Neural cell (in vitro differentiated cells): ENCODE measurements around the gene PRDM15. TPM values are rescaled to one million over a fixed set of nuclear protein-coding genes. Genes with fewer than 3 reads are reported as not detected.
A peak's percentile ranks its signal among the peaks of the same experiment; 100 is the strongest.

ENCODE experiments used
- H2AFZ ChIP-seq: fragments of 200-600, 300-800 bp; sonication (generic), shearing (Covaris generic); 2 replicates; pipeline ENCODE4 v1.6.0; 2014; ENCODE audit warnings: low read depth, mild to moderate bottlenecking, antibody characterized with exemption, low read length, moderate library complexity
- H3F3A ChIP-seq: fragments of 200-600 bp; shearing (Covaris generic); 2 replicates; pipeline ENCODE4 v1.6.1; 2016; ENCODE audit warnings: mild to moderate bottlenecking, moderate library complexity, mixed read lengths, antibody characterized with exemption, low read length; ENCODE audit not compliant: insufficient read depth, poor library complexity, severe bottlenecking
- H3K27ac ChIP-seq: fragments of 200-600, 300-800 bp; sonication (generic), shearing (Covaris generic); 2 replicates; pipeline ENCODE4 v1.5.1; 2014; ENCODE audit warnings: mild to moderate bottlenecking, low read length, moderate library complexity
- H3K27me3 ChIP-seq: fragments of 300-800, 200-600 bp; sonication (generic), shearing (Covaris generic); 2 replicates; pipeline ENCODE4 v1.6.0; 2014; ENCODE audit warnings: mild to moderate bottlenecking, low read depth, low read length, moderate library complexity; ENCODE audit not compliant: insufficient read depth
- H3K36me3 ChIP-seq: fragments of 300-800, 200-600 bp; sonication (generic), shearing (Covaris generic); 2 replicates; pipeline ENCODE4 v1.5.1; 2014; ENCODE audit warnings: mild to moderate bottlenecking, antibody characterized with exemption, low read length, moderate library complexity; ENCODE audit not compliant: insufficient read depth
- H3K4me2 ChIP-seq: fragments of 300-800, 200-600 bp; sonication (generic), shearing (Covaris generic); 2 replicates; pipeline ENCODE4 v1.6.0; 2014; ENCODE audit warnings: mild to moderate bottlenecking, low read length
- H3K4me3 ChIP-seq: fragments of 300-800, 200-600 bp; sonication (generic), shearing (Covaris generic); 2 replicates; pipeline ENCODE4 v1.5.1; 2014; ENCODE audit warnings: mild to moderate bottlenecking, low read length, moderate library complexity
- H3K79me2 ChIP-seq: fragments of 200-600 bp; shearing (Covaris generic); replicated peaks from 2 replicates; pipeline ENCODE4 v1.6.0; 2014; ENCODE audit warnings: mild to moderate bottlenecking, low read length, moderate library complexity; ENCODE audit not compliant: insufficient read depth
- H3K9ac ChIP-seq: fragments of 300-800, 200-600 bp; sonication (generic), shearing (Covaris generic); 2 replicates; pipeline ENCODE4 v1.6.1; 2016; ENCODE audit warnings: mild to moderate bottlenecking, low read length, mixed read lengths
- H3K9me2 ChIP-seq: fragments of 200-600 bp; shearing (Covaris generic); 2 replicates; pipeline ENCODE4 v1.6.1; 2016; ENCODE audit warnings: mild to moderate bottlenecking, low read length, mixed read lengths; ENCODE audit not compliant: insufficient read depth
- H3K9me3 ChIP-seq: fragments of 200-600, 300-800 bp; sonication (generic), shearing (Covaris generic); 2 replicates; pipeline ENCODE4 v1.6.1; 2016; ENCODE audit warnings: mild to moderate bottlenecking, mixed run types, low read length, moderate library complexity, mixed read lengths
- H4K20me1 ChIP-seq: fragments of 200-600 bp; shearing (Covaris generic); 2 replicates; pipeline ENCODE4 v1.6.1; 2016; ENCODE audit warnings: mild to moderate bottlenecking, mixed run types; ENCODE audit not compliant: insufficient read depth
- EP300 ChIP-seq: fragments of 450-650 bp; conservative IDR thresholded peaks from 2 replicates; pipeline ENCODE4 v1.6.1; 2014; ENCODE audit warnings: antibody characterized with exemption, mild to moderate bottlenecking, moderate library complexity; ENCODE audit not compliant: poor library complexity, severe bottlenecking
- EZH2 ChIP-seq: fragments of 200-600, 300-800 bp; shearing (Covaris generic), sonication (generic); IDR thresholded peaks from 2 replicates; pipeline ENCODE4 v1.6.1; 2014; ENCODE audit warnings: antibody characterized with exemption, low read length, borderline replicate concordance, mild to moderate bottlenecking; ENCODE audit not compliant: insufficient read depth, poor library complexity, severe bottlenecking
- MXI1 ChIP-seq: fragments of 450-650 bp; conservative IDR thresholded peaks from 2 replicates; pipeline ENCODE4 v1.6.1; 2014; ENCODE audit warnings: antibody characterized with exemption, mild to moderate bottlenecking; ENCODE audit not compliant: poor library complexity, severe bottlenecking
- POLR2AphosphoS5 ChIP-seq: IDR thresholded peaks from 2 replicates; pipeline ENCODE4 v1.6.1; 2012
- RAD21 ChIP-seq: fragments of 450-650 bp; conservative IDR thresholded peaks from 2 replicates; pipeline ENCODE4 v1.6.1; 2014; ENCODE audit warnings: antibody characterized with exemption, mild to moderate bottlenecking, moderate library complexity
- SMC3 ChIP-seq: fragments of 450-650 bp; conservative IDR thresholded peaks from 2 replicates; pipeline ENCODE4 v1.6.1; 2014; ENCODE audit warnings: antibody characterized with exemption, mild to moderate bottlenecking, moderate library complexity; ENCODE audit not compliant: poor library complexity
- polyA plus RNA-seq: library from polyadenylated mRNA; depleted of rRNA; stranded (reverse); fragments of >200 nt; gene quantifications from 2 replicates; pipeline ENCODE4 v1.2.3, GENCODE V29; 2014
- TF ChIP-seq, protein P1 (sequence below): IDR thresholded peaks from 2 replicates; pipeline ENCODE4 v1.6.1; 2012; ENCODE audit warnings: borderline replicate concordance
- TF ChIP-seq, protein P2 (sequence below): fragments of 450-650 bp; IDR thresholded peaks from 2 replicates; pipeline ENCODE4 v1.5.1; 2014; ENCODE audit warnings: antibody characterized with exemption, mild to moderate bottlenecking, moderate library complexity; ENCODE audit not compliant: poor library complexity, severe bottlenecking

The PRDM15 gene
- polyA plus RNA-seq, 1 donor from 2014 or later, result 4.1 TPM

DNA sequence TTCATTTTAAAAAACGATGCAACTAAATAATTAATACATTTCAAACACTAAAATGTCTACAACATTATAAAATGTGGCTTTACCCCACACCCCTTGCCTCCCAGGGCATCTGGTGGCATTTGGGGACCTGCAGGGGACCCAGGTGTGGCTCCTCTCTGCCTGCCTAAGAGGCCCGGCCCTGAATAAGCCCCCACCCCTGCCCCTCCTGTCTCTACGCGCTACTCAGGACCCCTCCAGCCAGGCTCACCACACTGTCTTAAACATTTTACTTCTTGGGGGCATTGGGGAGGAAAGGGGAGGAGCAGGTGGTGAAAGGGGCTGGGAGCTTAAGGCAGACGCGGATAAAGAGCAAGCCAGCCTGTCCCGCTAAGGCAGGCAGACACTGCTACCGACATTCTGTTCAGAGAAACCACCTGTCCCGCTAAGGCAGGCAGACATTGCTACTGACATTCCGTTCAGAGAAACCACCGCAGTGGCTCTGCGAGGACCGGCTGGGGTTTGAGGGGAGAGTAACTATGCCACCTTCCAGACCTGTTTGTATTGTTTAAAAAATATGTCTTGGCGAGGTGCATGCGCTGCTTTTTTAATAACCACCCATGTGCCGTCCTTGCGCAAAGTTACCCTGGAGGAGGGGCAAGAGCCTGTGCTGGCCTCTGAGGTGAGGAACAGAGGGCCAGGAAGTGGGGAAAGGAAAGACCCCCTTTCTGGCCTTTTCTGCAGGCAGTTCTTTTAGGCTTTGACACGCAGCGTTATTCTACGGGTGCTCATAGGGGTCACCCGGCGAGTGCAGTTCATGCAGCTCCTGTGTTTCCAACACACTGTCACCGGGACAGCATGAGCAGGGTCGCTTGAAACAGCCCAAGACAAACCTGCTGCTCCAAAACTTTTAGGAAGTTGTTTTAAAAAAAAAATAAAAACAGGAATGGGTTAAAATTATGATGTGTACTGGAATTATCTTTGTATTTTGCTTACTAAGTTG lies 61.0 kb downstream of the PRDM15 start:
- H3K36me3 ChIP-seq, result no peaks in the 10 kb centered on the region
- H3K9me3 ChIP-seq, result no peaks in the 10 kb centered on the region
- H2AFZ ChIP-seq, result no peak overlapping the region
- H3K9me2 ChIP-seq, result no peaks in the 10 kb centered on the region
- no peak overlapping the region for H3K4me3 ChIP-seq
- TF ChIP-seq MXI1 (no peak), SMC3 (no peak), EZH2 (no peak)
- H3F3A ChIP-seq, result no peaks in the 10 kb centered on the region
- no peak overlapping the region for H3K27ac ChIP-seq
- no peaks in the 10 kb centered on the region for H4K20me1 ChIP-seq
- H3K27me3 ChIP-seq, result no peaks in the 10 kb centered on the region
- H3K9ac ChIP-seq, result no peak overlapping the region
- no peaks in the 10 kb centered on the region for H3K79me2 ChIP-seq
- H3K4me2 ChIP-seq, result no peak overlapping the region

DNA sequence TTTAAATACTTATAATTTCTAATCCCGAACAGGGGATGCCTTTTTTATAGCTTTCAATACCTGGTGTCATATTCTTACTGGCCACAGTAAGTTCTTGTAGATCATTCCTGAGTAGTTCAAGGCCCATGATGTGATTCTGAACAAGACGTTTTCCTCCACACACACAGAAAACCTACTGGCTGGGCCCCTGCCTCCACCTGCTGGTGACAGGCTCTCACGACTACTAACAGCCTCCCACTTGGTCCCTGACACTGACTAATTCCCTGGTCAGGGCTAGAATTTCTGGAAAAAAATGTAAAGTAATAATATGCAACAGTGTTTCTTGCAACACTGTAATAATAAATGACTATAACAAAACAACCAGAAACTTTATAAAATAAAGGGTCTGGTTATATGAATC lies 61.9 kb downstream of the PRDM15 start:
- H3K79me2 ChIP-seq, result no peaks in the 10 kb centered on the region
- H3K27ac ChIP-seq, result no peak overlapping the region
- H3K4me2 ChIP-seq, result no peak overlapping the region
- TF ChIP-seq EZH2 (no peak), RAD21 (peak; percentile 89), MXI1 (no peak), EP300 (no peak), SMC3 (peak; percentile 94), POLR2AphosphoS5 (no peak)
- TF ChIP-seq, protein P1, sequence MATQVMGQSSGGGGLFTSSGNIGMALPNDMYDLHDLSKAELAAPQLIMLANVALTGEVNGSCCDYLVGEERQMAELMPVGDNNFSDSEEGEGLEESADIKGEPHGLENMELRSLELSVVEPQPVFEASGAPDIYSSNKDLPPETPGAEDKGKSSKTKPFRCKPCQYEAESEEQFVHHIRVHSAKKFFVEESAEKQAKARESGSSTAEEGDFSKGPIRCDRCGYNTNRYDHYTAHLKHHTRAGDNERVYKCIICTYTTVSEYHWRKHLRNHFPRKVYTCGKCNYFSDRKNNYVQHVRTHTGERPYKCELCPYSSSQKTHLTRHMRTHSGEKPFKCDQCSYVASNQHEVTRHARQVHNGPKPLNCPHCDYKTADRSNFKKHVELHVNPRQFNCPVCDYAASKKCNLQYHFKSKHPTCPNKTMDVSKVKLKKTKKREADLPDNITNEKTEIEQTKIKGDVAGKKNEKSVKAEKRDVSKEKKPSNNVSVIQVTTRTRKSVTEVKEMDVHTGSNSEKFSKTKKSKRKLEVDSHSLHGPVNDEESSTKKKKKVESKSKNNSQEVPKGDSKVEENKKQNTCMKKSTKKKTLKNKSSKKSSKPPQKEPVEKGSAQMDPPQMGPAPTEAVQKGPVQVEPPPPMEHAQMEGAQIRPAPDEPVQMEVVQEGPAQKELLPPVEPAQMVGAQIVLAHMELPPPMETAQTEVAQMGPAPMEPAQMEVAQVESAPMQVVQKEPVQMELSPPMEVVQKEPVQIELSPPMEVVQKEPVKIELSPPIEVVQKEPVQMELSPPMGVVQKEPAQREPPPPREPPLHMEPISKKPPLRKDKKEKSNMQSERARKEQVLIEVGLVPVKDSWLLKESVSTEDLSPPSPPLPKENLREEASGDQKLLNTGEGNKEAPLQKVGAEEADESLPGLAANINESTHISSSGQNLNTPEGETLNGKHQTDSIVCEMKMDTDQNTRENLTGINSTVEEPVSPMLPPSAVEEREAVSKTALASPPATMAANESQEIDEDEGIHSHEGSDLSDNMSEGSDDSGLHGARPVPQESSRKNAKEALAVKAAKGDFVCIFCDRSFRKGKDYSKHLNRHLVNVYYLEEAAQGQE, result no peak
- TF ChIP-seq, protein P2, sequence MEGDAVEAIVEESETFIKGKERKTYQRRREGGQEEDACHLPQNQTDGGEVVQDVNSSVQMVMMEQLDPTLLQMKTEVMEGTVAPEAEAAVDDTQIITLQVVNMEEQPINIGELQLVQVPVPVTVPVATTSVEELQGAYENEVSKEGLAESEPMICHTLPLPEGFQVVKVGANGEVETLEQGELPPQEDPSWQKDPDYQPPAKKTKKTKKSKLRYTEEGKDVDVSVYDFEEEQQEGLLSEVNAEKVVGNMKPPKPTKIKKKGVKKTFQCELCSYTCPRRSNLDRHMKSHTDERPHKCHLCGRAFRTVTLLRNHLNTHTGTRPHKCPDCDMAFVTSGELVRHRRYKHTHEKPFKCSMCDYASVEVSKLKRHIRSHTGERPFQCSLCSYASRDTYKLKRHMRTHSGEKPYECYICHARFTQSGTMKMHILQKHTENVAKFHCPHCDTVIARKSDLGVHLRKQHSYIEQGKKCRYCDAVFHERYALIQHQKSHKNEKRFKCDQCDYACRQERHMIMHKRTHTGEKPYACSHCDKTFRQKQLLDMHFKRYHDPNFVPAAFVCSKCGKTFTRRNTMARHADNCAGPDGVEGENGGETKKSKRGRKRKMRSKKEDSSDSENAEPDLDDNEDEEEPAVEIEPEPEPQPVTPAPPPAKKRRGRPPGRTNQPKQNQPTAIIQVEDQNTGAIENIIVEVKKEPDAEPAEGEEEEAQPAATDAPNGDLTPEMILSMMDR, result peak; percentile 83
- H3F3A ChIP-seq, result no peaks in the 10 kb centered on the region
- no peak overlapping the region for H2AFZ ChIP-seq
- H3K4me3 ChIP-seq, result no peak overlapping the region
- H3K9me2 ChIP-seq, result no peaks in the 10 kb centered on the region
- H3K9me3 ChIP-seq, result no peaks in the 10 kb centered on the region
- no peaks in the 10 kb centered on the region for H4K20me1 ChIP-seq
- H3K27me3 ChIP-seq, result no peaks in the 10 kb centered on the region
- H3K9ac ChIP-seq, result no peak overlapping the region
- no peaks in the 10 kb centered on the region for H3K36me3 ChIP-seq
